Hepatocyte (in vitro differentiated cells): Measurements from ENCODE around the gene ACOXL.

ENCODE experiments used
- EZH2 ChIP-seq: fragments of 200-600 bp; sonication (generic); IDR thresholded peaks from 2 replicates; pipeline ENCODE4 v1.6.1; 2016; ENCODE audit warnings: antibody characterized with exemption, mild to moderate bottlenecking, borderline replicate concordance
- EZH2phosphoT487 ChIP-seq: fragments of 200-600 bp; sonication (generic); IDR thresholded peaks from one replicate; pipeline ENCODE4 v1.6.1; 2018; ENCODE audit warnings: antibody characterized with exemption, mild to moderate bottlenecking, low read depth, moderate library complexity; ENCODE audit not compliant: unreplicated experiment, severe bottlenecking
- TF ChIP-seq, protein P1 (sequence below): fragments of 200-600 bp; sonication (generic); IDR thresholded peaks from 2 replicates; pipeline ENCODE4 v1.5.1; 2016; ENCODE audit warnings: antibody characterized with exemption, mild to moderate bottlenecking; ENCODE audit not compliant: poor library complexity

DNA sequence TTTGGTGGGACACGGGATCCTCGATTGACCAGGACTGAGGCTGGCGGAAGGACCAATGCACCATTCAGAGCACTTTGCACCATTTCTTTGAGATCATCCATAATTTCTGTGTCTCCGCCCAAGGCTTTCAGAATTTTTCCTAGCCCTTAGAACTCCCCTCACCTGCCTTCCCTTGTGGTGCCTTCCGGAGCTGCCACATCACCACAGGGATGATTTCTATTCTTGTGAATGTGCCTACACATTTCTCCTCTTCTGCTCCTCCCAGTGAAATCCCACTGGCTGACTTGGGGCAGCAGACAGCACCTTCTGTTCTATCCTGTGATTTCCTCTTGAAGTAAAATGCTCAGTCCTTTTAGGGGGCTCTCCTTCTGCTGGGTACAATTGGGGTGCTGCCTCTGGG lies 11.2 kb downstream of the ACOXL start:
- TF ChIP-seq, protein P1, sequence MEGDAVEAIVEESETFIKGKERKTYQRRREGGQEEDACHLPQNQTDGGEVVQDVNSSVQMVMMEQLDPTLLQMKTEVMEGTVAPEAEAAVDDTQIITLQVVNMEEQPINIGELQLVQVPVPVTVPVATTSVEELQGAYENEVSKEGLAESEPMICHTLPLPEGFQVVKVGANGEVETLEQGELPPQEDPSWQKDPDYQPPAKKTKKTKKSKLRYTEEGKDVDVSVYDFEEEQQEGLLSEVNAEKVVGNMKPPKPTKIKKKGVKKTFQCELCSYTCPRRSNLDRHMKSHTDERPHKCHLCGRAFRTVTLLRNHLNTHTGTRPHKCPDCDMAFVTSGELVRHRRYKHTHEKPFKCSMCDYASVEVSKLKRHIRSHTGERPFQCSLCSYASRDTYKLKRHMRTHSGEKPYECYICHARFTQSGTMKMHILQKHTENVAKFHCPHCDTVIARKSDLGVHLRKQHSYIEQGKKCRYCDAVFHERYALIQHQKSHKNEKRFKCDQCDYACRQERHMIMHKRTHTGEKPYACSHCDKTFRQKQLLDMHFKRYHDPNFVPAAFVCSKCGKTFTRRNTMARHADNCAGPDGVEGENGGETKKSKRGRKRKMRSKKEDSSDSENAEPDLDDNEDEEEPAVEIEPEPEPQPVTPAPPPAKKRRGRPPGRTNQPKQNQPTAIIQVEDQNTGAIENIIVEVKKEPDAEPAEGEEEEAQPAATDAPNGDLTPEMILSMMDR, result no peak
- TF ChIP-seq EZH2phosphoT487 (no peak), EZH2 (no peak)
